ENCODE data around the gene ZCCHC14.
A peak's percentile ranks its signal among the peaks of the same experiment; 100 is the strongest.
"Not testable (repeated sequence)": the region's sequence is repeated elsewhere in the genome, so short reads cannot be mapped to it uniquely, and the experiment has no call there.

ZCCHC14 gene

GRCh38 chr16:87495578-87496446, 3.0 kb upstream of the ZCCHC14 start:
- DNase-seq = no peak

GRCh38 chr16:87493608-87494280, 920 bp upstream of the ZCCHC14 start:
- no peak for DNase-seq

GRCh38 chr16:87492291-87492630, 563 bp downstream of the ZCCHC14 start:
- DNase-seq = no peak

GRCh38 chr16:87491522-87492290, 1.1 kb downstream of the ZCCHC14 start:
- no peak for DNase-seq

- not testable (repeated sequence) for DNase-seq
Observed at GRCh38 chr16:87490799-87491521, 1.9 kb downstream of the ZCCHC14 start.

- peak; percentile 10 for DNase-seq
Observed at GRCh38 chr16:87490096-87490798, 2.6 kb downstream of the ZCCHC14 start.

- DNase-seq = no peak
Observed at GRCh38 chr16:87489434-87490045, 3.3 kb downstream of the ZCCHC14 start.

GRCh38 chr16:87488960-87489359, 3.9 kb downstream of the ZCCHC14 start:
- DNase-seq = not testable (repeated sequence)

- no peak for DNase-seq
Observed at GRCh38 chr16:87487361-87487924, 5.4 kb downstream of the ZCCHC14 start.

- DNase-seq = no peak
Observed at GRCh38 chr16:87486713-87487247, 6.0 kb downstream of the ZCCHC14 start.

- no peak for DNase-seq
Observed at GRCh38 chr16:87486282-87486681, 6.5 kb downstream of the ZCCHC14 start.

GRCh38 chr16:87485792-87486191, 7.0 kb downstream of the ZCCHC14 start:
- not testable (repeated sequence) for DNase-seq

- DNase-seq = peak; percentile 43
Observed at GRCh38 chr16:87484487-87485331, 8.1 kb downstream of the ZCCHC14 start.

GRCh38 chr16:87483481-87483880, 9.3 kb downstream of the ZCCHC14 start:
- no peak for DNase-seq

- DNase-seq = not testable (repeated sequence)
Observed at GRCh38 chr16:87482670-87483069, 10.2 kb downstream of the ZCCHC14 start.

- DNase-seq = no peak
Observed at GRCh38 chr16:87482266-87482665, 10.6 kb downstream of the ZCCHC14 start.

- not testable (repeated sequence) for DNase-seq
Observed at GRCh38 chr16:87481711-87482110, 11.1 kb downstream of the ZCCHC14 start.

- DNase-seq = not testable (repeated sequence)
Observed at GRCh38 chr16:87477209-87477981, 15.4 kb downstream of the ZCCHC14 start.

- no peak for DNase-seq
Observed at GRCh38 chr16:87474566-87474996, 18.2 kb downstream of the ZCCHC14 start.

Measured in OCI-M1 (cell line).